Stimulated activated CD4-positive, alpha-beta T cell treated with anti-CD3 and anti-CD28 coated beads, Interleukin-2, amount 100 ng/mL, for 4 hours (primary cell): Measurements from ENCODE around the gene GPD1L.
"Not testable (repeated sequence)": the region's sequence is repeated elsewhere in the genome, so short reads cannot be mapped to it uniquely, and the experiment has no call there.

ENCODE experiments used
- DNase-seq: peaks from one replicate; pipeline ENCODE4 v3.0.0-alpha.2; 2020; ENCODE audit warnings: low read depth

Gene GPD1L

DNA sequence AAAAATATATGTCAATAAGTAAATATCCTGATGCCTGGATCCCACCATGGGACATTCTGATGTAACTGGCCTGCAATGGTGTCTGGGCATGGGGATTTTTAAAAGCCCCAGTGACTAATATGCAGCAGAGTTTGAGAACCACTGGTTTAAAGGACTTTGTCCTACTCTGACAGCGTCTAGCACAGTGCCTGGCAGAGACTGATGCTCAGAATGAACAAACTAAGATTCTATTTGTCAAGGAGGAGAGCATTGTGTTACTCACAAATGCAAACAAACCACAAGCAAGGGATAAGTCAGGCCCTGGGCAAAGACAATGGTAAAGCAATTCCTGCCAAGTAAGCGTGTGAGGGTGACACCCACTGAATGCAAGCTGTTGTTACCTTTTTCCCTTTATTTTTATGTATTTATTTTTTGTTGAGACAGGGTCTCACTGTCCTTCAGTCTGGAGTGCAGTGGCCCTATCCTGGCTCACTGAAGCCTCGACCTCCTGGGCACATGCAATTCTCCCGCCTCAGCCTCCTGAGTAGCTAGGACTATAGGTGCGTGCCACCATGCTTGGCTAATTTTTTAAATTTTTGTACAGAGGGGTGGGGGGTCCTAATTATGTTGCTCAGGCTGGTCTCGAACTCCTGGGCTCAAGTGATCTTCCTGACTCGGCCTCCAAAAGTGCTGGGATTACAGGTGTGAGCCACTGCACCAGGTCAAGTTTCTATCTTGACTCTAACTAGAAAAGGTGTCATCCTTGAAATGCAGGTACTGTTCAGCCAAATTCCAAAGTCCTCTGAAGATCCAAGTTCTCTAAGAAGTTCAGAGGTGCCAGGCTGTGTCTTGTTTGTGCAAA, 909 bp upstream of the GPD1L start:
- no peak for DNase-seq

DNA sequence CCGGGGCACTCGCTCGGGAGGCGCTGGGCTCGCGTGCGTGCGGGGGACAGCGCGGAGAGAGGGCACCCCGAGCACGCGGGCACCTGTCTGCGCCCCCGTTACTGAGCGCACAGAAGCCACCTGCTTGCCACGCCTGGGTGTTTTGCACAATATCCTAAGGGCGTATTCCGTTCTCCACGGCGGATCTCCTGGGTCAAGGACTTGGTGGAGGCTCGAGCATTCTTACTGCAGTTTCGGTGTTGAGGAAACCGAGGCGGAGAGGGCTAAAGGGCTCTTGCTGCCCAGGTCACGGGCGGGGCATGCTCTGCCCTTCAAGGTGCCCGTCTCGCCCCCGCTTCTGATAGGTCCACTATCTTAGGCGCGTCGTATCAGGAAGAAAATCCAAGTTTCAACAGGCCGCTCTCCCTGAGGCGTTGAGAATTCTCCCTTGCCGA, 526 bp downstream of the GPD1L start:
- DNase-seq, result no peak

DNA sequence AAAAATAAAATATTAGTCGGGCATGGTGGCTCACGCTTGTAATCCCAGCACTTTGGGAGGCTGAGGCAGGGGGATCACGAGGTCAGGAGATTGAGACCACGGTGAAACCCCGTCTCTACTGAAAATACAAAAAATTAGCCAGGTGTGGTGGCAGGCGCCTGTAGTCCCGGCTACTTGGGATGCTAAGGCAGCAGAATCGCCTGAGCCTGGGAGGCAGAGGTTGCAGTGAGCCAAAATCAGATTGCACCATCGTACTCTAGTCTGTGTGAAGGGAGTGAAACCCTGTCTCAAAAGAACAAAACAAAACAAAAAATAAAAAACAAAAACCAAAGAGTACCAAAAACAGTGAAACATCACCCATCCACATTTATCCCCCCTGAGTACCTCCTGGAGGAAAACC, 1.8 kb downstream of the GPD1L start:
- not testable (repeated sequence) for DNase-seq

DNA sequence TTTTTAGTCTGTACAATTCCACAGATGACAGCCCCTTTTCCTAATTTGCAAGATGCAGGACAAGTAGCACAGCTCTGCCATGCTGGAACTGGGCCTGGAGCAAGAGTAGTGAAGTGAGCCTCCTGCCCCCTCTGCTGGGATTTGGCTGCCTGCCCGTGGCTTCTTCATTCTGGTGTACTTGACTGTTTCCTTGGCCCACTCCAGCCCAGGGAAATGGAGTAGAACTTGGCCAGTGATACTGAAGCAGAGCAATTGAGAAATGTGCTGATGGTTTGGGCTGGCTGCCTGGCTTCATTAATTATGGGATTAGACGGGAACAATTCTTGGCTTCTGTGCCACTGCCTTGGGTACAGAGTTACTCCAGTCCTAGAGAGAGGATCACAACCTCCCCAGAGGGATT, 2.8 kb downstream of the GPD1L start:
- no peak for DNase-seq

DNA sequence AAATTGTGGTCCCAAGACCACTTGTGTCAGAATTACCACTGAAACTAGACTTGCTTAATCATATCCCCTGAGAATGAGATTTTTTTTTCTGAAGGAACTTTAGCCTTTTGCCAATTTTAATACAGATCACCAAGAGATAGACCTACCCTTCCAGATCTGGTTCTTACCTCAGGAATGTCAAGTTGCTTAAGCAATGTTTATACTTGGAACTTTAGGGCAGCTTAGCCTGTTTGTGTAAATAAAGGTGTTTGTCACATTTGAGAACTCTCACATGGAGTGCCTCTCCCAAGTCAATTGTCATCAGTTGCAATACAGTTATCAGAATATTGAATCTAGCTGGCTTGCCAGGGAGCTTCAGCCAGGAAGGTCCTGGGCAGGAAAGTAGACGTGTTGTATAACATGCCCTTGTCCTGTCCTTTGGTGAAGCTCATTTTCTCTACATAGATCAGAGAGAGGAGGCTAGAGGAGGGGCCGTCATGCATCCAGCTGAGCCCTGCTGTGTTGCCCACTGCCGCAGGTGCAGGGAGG, 3.9 kb downstream of the GPD1L start:
- DNase-seq, result no peak

DNA sequence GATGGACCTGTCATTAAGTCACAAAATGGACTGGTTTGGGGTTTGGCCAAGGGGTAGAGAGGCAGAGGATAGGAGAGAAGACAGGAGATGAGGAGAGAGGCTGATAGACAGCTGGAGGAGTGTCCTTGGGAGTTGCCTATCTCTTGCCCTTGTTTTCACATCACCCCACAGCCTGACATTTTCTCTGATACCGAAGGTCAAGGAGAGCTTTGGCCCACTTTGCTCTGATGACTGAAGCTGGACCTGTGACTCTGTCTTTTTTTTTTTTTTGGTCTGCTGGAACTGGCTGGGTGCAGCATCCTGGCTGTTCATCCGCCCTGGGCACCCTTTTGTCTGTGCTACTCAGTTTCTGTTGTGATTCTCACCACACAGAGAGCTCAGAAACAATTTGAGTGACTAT, 5.1 kb downstream of the GPD1L start:
- DNase-seq, result no peak

DNA sequence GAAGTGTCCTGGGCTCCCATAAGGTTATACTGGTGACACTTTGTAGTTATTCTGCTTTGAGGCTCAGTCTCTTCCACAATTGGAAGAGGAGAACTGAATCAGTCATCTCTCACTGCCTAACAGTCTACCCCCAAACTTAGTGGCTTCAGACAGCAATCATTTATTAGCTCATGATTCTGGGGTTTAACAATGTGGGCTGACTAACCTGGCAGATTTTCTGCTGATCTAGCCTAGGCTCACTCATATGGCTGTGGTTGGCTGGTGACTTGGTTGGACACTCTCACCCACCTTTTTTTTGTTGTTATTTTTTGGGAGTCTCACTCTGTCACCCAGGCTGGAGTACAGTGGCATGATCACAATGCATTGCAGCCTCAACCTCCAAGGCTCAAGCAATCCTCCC, 7.1 kb downstream of the GPD1L start:
- DNase-seq, result no peak

DNA sequence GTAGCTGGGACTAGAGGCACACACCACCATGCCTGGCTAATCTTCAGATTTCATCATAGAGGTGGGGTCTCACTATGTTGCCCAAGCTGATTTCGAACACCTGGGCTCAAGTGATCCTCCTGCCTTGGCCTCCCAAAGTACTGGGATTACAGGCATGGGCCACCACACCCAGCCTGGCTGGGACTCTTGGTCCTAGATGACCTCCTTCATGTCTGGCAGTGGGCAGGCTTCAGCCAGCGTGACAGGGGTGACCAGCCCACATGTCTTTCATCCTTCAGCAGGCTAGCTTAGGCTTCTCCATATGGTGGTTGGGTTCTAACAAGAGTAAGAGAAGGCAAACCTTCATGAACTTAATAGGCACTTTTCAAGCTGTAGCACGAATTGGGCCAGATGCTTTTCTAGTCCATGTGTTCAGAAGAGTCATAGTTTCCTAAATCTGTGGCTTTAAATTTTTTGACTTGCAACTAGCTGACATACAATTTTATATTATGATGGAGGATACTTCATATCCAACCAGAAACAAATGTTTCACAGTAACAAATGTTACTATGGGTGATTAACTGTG, 7.6 kb downstream of the GPD1L start:
- no peak for DNase-seq

DNA sequence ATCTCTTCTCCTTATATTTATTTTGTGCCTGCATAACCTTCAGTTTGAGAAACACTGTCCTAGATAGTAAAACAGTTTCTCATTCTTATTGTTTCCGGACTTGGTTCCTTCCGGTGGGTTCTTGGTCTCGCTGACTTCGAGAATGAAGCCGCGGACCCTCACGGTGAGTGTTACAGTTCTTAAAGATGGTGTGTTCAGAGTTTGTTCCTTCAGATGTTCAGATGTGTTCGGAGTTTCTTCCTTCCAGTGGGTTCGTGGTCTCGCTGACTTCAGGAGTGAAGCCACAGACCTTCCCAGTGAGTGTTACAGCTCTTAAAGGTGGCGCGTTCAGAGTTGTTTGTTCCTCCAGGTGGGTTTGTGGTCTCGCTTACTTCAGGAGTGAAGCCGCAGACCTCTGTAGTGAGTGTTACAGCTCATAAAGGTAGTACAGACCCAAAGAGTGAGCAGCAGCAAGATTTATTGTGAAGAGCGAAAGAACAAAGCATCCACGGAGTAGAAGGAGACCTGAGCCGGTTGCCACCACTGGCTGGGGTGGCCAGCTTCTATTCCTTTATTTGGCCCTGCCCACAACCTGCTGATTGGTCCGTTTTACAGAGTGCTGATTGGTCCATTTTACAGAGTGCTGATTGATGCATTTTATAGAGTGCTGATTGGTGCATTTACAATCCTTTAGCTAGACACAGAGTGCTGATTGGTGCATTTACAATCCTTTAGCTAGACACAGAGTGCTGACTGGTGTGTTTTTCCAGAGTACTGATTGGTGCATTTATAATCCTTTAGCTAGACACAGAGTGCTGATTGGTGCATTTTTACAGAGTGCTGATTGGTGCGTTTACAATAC, 8.3 kb downstream of the GPD1L start:
- peak; percentile 33 for DNase-seq

DNA sequence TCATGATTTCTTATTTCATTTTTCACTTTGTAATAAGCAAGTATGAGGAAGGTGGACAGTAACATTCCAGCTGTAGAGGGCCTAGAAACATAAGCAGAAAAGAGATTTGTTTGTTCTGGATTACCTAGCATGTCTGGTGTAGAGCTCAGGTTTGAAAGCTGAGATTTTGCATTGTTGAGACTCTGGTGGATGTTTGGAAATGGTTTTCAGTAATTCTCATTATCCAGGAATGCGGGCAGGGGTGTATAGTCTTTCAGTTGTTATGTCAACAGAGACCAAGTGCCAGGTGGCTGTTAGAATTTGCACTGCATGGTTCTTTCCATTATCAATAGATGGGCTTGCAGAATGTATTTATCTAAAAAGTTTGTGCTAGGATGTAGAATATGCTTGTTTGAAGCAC, 10.9 kb downstream of the GPD1L start:
- DNase-seq, result no peak

DNA sequence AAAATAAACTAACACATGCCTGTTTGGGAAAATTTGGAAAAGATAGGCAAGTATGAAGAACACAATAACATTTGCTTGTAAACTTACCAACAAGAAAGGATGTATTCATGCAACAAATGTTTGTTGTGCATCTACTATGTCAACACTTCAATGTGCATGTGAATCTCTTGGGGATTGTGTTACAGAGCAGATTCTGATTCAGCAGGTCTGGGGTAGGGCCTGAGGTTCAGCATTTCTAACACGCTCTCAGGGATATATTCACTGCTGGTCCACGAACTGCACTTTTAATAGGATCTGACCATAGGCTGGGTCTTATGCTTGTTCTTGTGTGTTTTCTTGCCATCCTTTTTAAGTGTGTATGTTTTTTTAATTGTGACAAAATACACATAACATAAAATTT, 11.8 kb downstream of the GPD1L start:
- DNase-seq, result no peak

DNA sequence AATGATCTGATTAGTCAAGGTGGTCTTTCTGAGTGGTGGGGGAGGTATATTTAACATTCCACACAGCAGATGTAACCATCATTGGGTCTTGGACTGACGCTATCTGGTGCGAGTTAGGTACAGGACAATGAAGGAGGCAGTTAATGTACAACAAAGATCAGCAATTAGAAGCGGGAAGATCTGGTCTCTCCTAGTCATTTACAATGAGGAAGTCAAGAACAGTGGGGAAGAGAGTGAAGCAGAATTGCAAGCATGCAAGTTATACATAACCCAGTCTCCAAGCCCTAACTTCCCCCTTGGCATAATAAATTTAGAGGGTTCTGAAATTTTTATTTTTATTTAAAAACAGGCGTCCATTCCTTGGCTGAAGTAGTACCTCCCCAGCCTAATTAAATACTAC, 14.1 kb downstream of the GPD1L start:
- no peak for DNase-seq

DNA sequence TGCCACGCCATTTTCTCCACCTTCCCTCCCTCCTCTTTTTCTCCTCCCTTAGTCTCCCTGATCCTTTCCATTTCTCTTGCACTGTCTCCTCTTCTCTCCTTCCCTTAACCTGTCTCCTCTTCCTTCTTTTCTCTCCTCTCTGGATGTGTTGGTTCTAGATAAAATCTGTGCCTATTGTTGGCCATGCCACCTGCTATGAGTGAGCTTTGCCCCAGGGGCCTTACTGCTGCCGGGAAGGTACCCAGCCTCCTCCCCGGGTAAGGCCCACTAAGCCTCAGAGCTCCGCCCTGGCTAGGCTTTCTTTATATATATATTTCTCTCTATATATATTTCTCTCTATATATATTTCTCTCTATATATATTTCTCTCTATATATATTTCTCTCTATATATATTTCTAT, 14.7 kb downstream of the GPD1L start:
- no peak for DNase-seq

DNA sequence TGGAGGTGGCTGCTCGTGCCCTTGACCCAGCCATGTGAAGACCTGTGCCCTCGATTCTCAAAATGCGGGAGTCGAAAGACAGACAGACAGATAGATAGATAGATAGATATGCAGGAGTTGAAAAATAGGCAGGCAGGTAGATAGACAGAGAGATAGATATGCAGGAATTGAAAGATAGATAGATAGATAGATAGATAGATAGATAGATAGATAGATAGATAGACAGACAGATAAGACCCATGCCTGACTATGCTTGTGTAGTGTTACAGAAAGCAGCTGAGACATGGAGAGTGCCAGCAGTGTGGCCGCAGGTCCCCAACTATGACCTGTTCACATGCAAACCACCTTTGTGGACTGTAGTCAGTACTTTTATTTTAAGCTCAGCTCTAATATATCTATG, 17.2 kb downstream of the GPD1L start:
- no peak for DNase-seq

DNA sequence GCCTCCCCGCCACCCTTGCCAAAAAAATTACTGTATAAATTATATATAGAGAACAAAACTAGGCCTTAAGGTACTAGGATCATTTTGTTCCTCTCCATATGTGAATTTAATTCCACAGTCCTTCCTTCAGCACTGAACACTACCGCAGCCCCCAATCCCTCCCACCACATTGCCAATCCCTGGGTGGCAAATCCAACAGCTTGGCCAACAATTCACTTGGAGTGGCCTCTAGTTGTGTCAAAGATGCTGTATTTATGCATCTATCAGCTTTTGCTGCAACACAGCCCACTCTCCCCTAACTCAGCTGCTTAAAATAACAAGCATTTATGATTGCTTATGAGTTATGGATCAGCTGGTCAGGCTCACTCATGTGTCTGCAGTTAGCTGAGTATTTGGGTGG, 18.6 kb downstream of the GPD1L start:
- no peak for DNase-seq

DNA sequence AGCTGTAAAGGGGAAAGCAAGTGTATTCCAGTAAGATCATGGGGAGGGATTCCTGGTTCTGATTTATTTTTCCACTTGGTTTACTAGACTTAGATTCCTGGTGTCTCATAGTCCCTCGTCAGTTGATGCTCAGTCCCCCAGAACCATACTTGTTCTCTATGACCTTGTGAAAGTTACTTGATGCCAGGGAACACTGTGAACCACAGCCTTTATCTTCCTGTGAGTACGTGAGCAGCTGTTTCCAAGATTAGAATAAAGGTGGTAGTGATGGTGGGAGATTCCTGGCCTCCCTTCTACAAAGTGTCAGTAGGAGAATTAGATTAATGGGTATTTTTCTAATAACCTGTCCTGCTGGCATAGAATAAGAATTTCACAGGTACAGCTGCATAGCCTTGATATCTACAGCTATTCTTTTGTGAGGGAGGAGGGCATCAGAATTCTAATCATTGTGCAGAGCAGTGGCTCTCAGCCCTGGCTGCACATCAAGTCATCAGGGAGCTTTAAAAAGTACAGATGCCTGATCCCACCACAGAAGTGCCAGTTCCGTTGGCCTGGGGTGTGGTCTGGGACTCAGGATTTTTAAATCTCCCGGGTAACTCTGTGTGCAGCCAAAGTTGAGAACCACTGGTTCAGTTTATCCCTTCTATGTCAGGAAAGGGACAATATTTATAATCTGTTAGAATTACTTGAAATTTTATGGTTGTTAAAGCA, 20.0 kb downstream of the GPD1L start:
- DNase-seq, result no peak

DNA sequence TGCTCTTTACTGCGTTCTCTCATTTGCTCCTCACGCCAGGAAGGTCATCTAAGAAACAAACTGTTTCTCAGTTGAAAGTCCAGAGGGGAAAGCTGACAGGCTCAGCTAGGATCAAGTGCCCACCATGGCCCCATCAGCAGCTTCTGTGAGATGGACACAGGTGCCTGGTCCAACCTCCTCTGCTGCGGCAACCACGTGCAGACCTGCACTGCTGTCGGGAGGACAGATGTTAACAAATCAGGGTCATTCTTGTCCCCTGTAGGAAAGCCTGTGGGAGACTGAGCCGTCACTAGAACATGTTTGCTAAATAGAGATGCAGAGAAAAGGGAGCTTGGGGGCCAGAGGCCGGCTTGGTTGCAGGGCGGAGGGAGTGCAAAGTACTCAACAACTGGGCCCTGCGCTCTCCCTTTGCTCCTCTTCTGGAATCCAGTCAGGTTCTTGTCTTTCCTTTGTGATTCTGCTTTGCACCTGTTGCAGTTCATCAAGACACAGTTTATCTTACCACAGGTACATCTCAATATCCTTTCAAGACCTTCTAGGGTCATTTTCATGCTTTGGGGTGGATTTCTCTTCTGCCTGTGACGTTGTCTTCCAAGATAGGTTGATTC, 20.9 kb downstream of the GPD1L start:
- no peak for DNase-seq

DNA sequence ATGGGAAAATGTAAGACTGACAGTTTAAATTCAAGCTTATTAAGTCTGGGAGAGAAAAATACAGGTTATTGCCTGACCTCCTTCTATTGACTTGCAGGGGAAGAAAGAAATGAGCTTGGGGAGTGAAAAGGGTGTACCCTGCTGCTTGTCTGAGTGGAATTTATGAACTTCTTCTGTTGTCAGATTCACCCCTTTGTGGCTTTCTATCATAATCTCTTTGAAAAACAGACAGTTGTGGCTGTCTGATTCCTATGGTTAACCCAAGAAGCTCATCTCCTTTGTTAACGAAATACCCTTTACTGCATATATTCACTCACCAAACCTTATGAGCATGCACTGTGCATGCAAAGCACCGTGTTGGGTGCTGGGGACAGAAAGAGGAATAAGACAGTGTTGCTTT, 22.5 kb downstream of the GPD1L start:
- no peak for DNase-seq

DNA sequence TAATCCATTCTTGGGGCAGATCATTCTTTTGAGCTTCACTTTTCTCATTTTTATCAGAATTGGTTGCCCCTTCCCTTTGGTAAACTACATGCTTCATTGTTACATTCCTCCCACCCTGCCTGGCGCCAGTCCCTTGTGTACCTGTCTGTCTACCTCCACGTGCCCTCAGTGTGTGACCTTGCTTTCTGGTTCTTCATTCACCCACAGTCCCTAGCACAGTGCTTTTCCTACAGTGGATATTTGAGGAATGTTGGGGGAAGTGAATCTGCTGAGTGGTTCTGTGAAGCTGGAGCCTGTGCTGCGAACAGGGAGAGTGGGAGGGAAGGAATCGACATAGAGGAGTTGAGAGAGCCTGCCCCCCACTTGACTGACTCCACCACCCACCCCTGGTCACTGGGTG, 23.4 kb downstream of the GPD1L start:
- no peak for DNase-seq

DNA sequence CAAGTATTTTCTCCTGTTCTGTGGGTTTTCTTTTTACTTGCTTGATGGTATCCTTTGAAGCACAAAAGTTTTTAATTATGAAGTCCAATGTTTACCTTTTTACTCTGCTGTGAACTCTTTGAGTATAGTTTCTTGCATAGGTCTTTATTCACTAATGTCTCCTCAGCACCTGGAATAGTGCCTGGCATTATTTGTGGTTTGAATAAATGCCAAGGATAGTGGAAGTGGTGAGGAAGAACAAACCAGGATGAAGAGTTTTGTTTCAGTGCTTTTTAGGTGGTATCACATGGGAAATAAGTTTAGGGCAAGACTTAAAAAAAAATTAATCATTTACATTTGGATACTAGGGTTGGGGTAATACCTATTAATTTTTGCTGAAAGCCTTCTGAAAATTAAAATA, 25.7 kb downstream of the GPD1L start:
- DNase-seq, result no peak

DNA sequence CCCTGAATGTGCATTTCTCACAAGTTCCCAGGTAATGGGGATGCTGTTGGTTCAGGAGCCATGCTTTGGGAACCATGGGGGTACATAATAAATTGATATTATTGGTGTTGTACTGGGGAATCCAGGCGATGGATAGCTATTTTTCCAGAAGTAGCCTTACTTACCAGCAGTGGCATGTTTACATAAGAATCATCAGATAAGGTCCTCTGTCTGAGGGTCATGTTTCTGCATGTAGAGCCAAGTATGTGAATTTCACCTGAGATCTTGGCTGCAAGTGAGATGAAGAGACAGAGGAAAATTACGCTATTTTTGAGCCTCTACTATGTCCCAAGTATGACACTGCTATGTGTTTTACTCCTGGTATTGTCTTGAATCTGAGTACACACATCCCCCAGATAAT, 26.3 kb downstream of the GPD1L start:
- no peak for DNase-seq

DNA sequence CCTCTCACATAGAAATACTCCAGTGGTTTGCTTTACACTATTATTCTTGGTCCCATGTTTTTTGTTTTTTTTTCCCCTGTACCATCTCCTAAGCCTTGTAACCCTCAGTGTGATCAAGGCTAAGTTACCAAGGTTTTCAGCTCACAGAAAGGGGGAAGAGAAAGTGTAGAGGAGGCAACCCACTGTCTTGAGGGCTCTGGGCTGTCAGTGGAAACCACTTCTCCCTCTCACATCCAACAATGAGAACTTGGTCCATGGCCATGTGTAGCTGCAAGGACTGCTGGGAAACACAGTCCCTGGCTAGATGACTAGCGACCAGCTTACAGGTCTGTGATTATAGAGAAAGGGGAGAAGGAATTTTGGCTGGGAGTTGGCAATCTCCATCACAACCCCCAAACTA, 30.3 kb downstream of the GPD1L start:
- DNase-seq, result no peak
